Measurements from ENCODE around the gene TOR1AIP2. TPM values are rescaled to one million over a fixed set of nuclear protein-coding genes. Genes with fewer than 3 reads are reported as not detected.

The TOR1AIP2 gene
- total and polyA plus RNA-seq, 11 donors = 12.7 to 73.2 (median 54.5) TPM

- peaks cover 0 to 8% (median 0%) of the 10 kb centered on the region in 12 donors for H3K4me1 ChIP-seq
- H3K4me3 ChIP-seq = no peak overlapping the region
- no peaks in the 10 kb centered on the region for H3K27me3 ChIP-seq
- peaks cover 0 to 31% (median 14%) of the 10 kb centered on the region in 9 donors for H3K36me3 ChIP-seq
- ATAC-seq (no peak), DNase-seq (no peak)
- no peaks in the 10 kb centered on the region for H3K9me3 ChIP-seq
- no peak overlapping the region for H3K27ac ChIP-seq
- intact Hi-C loops (cut with DNase I) = no loop called here
- TF ChIP-seq POLR2A (IDR thresholded peaks at IDR 0.05) = no peak
- WGBS, 4 donors = 94 to 100% (median 97%) methylated on average over 1 of the region's 1 CpG
These were observed 46.7 kb upstream of the TOR1AIP2 start for GRCh38 chr1:179924268-179924667.

- Histone ChIP-seq H3K27me3 (no peaks in the 10 kb centered on the region), H3K36me3 (peaks cover 0 to 43% (median 26%) of the 10 kb centered on the region in 9 donors), H3K9me3 (no peaks in the 10 kb centered on the region), H3K27ac (peak overlapping the region in 1 of 12 donors; percentile 9), H3K4me3 (no peak overlapping the region), H3K4me1 (peaks cover 0 to 8% (median 0%) of the 10 kb centered on the region in 12 donors)
- no peak for TF ChIP-seq CTCF (IDR thresholded peaks at IDR 0.05)
- ATAC-seq (no peak), DNase-seq (no peak)
- intact Hi-C loops (cut with DNase I) = no loop called here
These were observed 45.4 kb upstream of the TOR1AIP2 start for GRCh38 chr1:179923029-179923428.

- no peaks in the 10 kb centered on the region for H3K9me3 ChIP-seq
- intact Hi-C loops (cut with DNase I) = no loop called here
- no peak overlapping the region for H3K27ac ChIP-seq
- no peak for DNase-seq
- WGBS, 4 donors = 77 to 80% (median 79%) methylated on average over 8 of the region's 8 CpGs
- H3K4me3 ChIP-seq = no peak overlapping the region
- H3K4me1 ChIP-seq = peaks cover 0 to 8% (median 0%) of the 10 kb centered on the region in 12 donors
- TF ChIP-seq CTCF (IDR thresholded peaks at IDR 0.05) (no peak), POLR2A (IDR thresholded peaks at IDR 0.05) (no peak)
- H3K36me3 ChIP-seq = peaks cover 0 to 51% (median 34%) of the 10 kb centered on the region in 9 donors
- ATAC-seq = no peak
- no peaks in the 10 kb centered on the region for H3K27me3 ChIP-seq
These were observed 44.6 kb upstream of the TOR1AIP2 start for GRCh38 chr1:179921981-179922872.

GRCh38 chr1:179921472-179921871 lies 43.9 kb upstream of the TOR1AIP2 start:
- WGBS, 4 donors = 89 to 100% (median 94%) methylated on average over 1 of the region's 1 CpG
- TF ChIP-seq CTCF (IDR thresholded peaks at IDR 0.05) (no peak), POLR2A (IDR thresholded peaks at IDR 0.05) (no peak)
- Histone ChIP-seq H3K27ac (no peak overlapping the region), H3K9me3 (no peaks in the 10 kb centered on the region), H3K4me1 (peaks cover 0 to 8% (median 0%) of the 10 kb centered on the region in 12 donors), H3K4me3 (no peak overlapping the region), H3K27me3 (no peaks in the 10 kb centered on the region), H3K36me3 (peaks cover 0 to 59% (median 42%) of the 10 kb centered on the region in 9 donors)
- intact Hi-C loops (cut with DNase I) = no loop called here
- DNase-seq (no peak), ATAC-seq (no peak)
